ENCODE measurements around the gene ANKRD29.

ANKRD29 gene

GRCh38 chr18:23650968-23651927, 11.5 kb downstream of the ANKRD29 start:
- intact Hi-C loops (cut with DNase I; ENCODE audit: low total_unique reads) = no loop called here
- H3K27me3 ChIP-seq = no peaks in the 10 kb centered on the region
- H3K27ac ChIP-seq = no peak overlapping the region
- no peaks in the 10 kb centered on the region for H3K36me3 ChIP-seq
- no peak for TF ChIP-seq CTCF (IDR thresholded peaks at IDR 0.05)
- H3K9me3 ChIP-seq = no peaks in the 10 kb centered on the region
- no peak overlapping the region for H3K4me3 ChIP-seq
- H3K4me1 ChIP-seq = no peaks in the 10 kb centered on the region
- no peak for DNase-seq

GRCh38 chr18:23648940-23649607, 13.6 kb downstream of the ANKRD29 start:
- TF ChIP-seq CTCF (IDR thresholded peaks at IDR 0.05) = no peak
- Histone ChIP-seq H3K9me3 (no peaks in the 10 kb centered on the region), H3K4me1 (no peaks in the 10 kb centered on the region), H3K27ac (no peak overlapping the region), H3K36me3 (no peaks in the 10 kb centered on the region), H3K4me3 (no peak overlapping the region), H3K27me3 (no peaks in the 10 kb centered on the region)
- DNase-seq = no peak
- intact Hi-C loops (cut with DNase I; ENCODE audit: low total_unique reads) = no loop called here

GRCh38 chr18:23648456-23648855, 14.3 kb downstream of the ANKRD29 start:
- intact Hi-C loops (cut with DNase I; ENCODE audit: low total_unique reads) = no loop called here
- Histone ChIP-seq H3K27ac (no peak overlapping the region), H3K9me3 (no peaks in the 10 kb centered on the region), H3K36me3 (no peaks in the 10 kb centered on the region), H3K27me3 (no peaks in the 10 kb centered on the region), H3K4me3 (no peak overlapping the region), H3K4me1 (no peaks in the 10 kb centered on the region)
- DNase-seq = no peak
- TF ChIP-seq CTCF (IDR thresholded peaks at IDR 0.05) = no peak

GRCh38 chr18:23646282-23646681, 16.4 kb downstream of the ANKRD29 start:
- H3K27me3 ChIP-seq = no peaks in the 10 kb centered on the region
- H3K27ac ChIP-seq = no peak overlapping the region
- TF ChIP-seq CTCF (IDR thresholded peaks at IDR 0.05) = no peak
- no peak for DNase-seq
- no peak overlapping the region for H3K4me3 ChIP-seq
- H3K36me3 ChIP-seq = no peaks in the 10 kb centered on the region
- H3K9me3 ChIP-seq = no peaks in the 10 kb centered on the region
- intact Hi-C loops (cut with DNase I; ENCODE audit: low total_unique reads) = no loop called here
- H3K4me1 ChIP-seq = no peaks in the 10 kb centered on the region

- no peak for TF ChIP-seq CTCF (IDR thresholded peaks at IDR 0.05)
- no peaks in the 10 kb centered on the region for H3K36me3 ChIP-seq
- H3K27ac ChIP-seq = no peak overlapping the region
- H3K9me3 ChIP-seq = no peaks in the 10 kb centered on the region
- intact Hi-C loops (cut with DNase I; ENCODE audit: low total_unique reads) = no loop called here
- DNase-seq = no peak
- H3K4me1 ChIP-seq = no peaks in the 10 kb centered on the region
- no peaks in the 10 kb centered on the region for H3K27me3 ChIP-seq
- H3K4me3 ChIP-seq = no peak overlapping the region
These were observed 17.0 kb downstream of the ANKRD29 start for GRCh38 chr18:23645568-23646175.

Data from tibial artery (tissue), 4 donors.